K562 (cell line): Measurements from ENCODE around the gene UNC13A. TPM values are rescaled to one million over a fixed set of nuclear protein-coding genes. Genes with fewer than 3 reads are reported as not detected.
A peak's percentile ranks its signal among the peaks of the same experiment; 100 is the strongest.

Experiments used
- CREM ChIP-seq: IDR thresholded peaks from 2 replicates; pipeline ENCODE4 v1.6.1; 2014; ENCODE audit warnings: antibody characterized with exemption, low read depth
- E2F6 ChIP-seq, 2 experiments: IDR thresholded peaks; 2 replicates each; pipeline ENCODE4 v1.6.1; 2011; ENCODE audit warnings: borderline replicate concordance in 1 of 2, control low read depth in 1 of 2, low read depth in 1 of 2, low read length in 1 of 2, mild to moderate bottlenecking in 1 of 2, mixed read lengths in 1 of 2, moderate library complexity in 1 of 2; ENCODE audit not compliant: insufficient read depth in 1 of 2, insufficient read length in 1 of 2, poor library complexity in 1 of 2, severe bottlenecking in 1 of 2; ENCODE audit errors: extremely low read depth in 1 of 2
- ETV5 ChIP-seq: sonication (generic); formaldehyde crosslinking; IDR thresholded peaks from 2 replicates; pipeline ENCODE4 v1.4.0; 2020; ENCODE audit warnings: low read depth, mild to moderate bottlenecking, missing genetic modification reagents
- MCM3 ChIP-seq: fragments of 450-650 bp; IDR thresholded peaks from 2 replicates; pipeline ENCODE4 v1.6.1; 2016
- MYC ChIP-seq, 2 experiments: fragments of 250-450 bp in 1 of 2; sonication (Bioruptor Pico) in 1 of 2; IDR thresholded peaks; 2 replicates each; pipeline versions ENCODE4 v1.5.1 to v1.6.1; 2012 to 2021; ENCODE audit warnings: low read depth in 2 of 2, borderline replicate concordance in 1 of 2, improper control_type of control experiment in 1 of 2, low read length in 1 of 2, mild to moderate bottlenecking in 1 of 2, moderate library complexity in 1 of 2
- NFIX ChIP-seq: fragments of 250-450 bp; sonication (Bioruptor Pico); IDR thresholded peaks from 2 replicates; pipeline ENCODE4 v1.4.0; 2020; ENCODE audit warnings: low read depth, mild to moderate bottlenecking, moderate library complexity
- NFYB ChIP-seq: IDR thresholded peaks from 2 replicates; pipeline ENCODE4 v1.6.1; 2011; ENCODE audit warnings: mild to moderate bottlenecking, moderate library complexity; ENCODE audit not compliant: insufficient read length; ENCODE audit errors: extremely low read depth
- SIN3B ChIP-seq: fragments of 450-650 bp; IDR thresholded peaks from 2 replicates; pipeline ENCODE4 v1.6.1; 2017; ENCODE audit warnings: low read depth, mild to moderate bottlenecking, moderate library complexity
- SMAD4 ChIP-seq: fragments of 250-450 bp; sonication (Bioruptor Pico); conservative IDR thresholded peaks from 2 replicates; pipeline ENCODE4 v1.8.0; 2021; ENCODE audit warnings: inconsistent platforms, mild to moderate bottlenecking, moderate library complexity
- ZFP36 ChIP-seq: fragments of 150-350 bp; IDR thresholded peaks from 2 replicates; pipeline ENCODE4 v1.6.1; 2018; ENCODE audit warnings: low read length, low read depth; ENCODE audit not compliant: partially characterized antibody
- polyA plus RNA-seq, 8 experiments: library from polyadenylated mRNA; depleted of rRNA in 4 of 8; stranded (reverse) in 5 of 8; unstranded in 3 of 8; fragments of >200 nt; fragmentation: Nextera tagmentation in 2 of 8; fragmentation: Illumina TruSeq in 1 of 8; extraction: Ambion mirVana in 2 of 8; extraction: Trizol in 1 of 8; gene quantifications; 2 replicates each; pipeline versions ENCODE4 v1.2.1 to v1.2.3, GENCODE V29; 2011 to 2014; ENCODE audit warnings: inconsistent platforms in 1 of 8, missing spikeins in 1 of 8
- total RNA-seq, 7 experiments: library from RNA; depleted of rRNA in 6 of 7; stranded (reverse); fragments of >200 nt in 6 of 7; fragmentation: Illumina TruSeq in 2 of 7; extraction: Trizol in 2 of 7; gene quantifications; 2 replicates each; pipeline versions ENCODE4 v1.2.1 to v1.2.3, GENCODE V29; 2011 to 2021; ENCODE audit warnings: low replicate concordance in 1 of 7
- TF ChIP-seq, protein P1 (sequence below): IDR thresholded peaks from 2 replicates; pipeline ENCODE4 v1.6.1; 2011; ENCODE audit warnings: borderline replicate concordance, low read depth, mild to moderate bottlenecking, moderate library complexity, low read length; ENCODE audit not compliant: insufficient read depth, poor library complexity, severe bottlenecking
- TF ChIP-seq, protein P2 (sequence below): fragments of 450-650 bp; IDR thresholded peaks from 2 replicates; pipeline ENCODE4 v1.6.1; 2014; ENCODE audit warnings: low read depth, mild to moderate bottlenecking, moderate library complexity, borderline replicate concordance
- TF ChIP-seq, protein P3 (sequence below): fragments of 250-450 bp; sonication (Bioruptor Pico); IDR thresholded peaks from 2 replicates; pipeline ENCODE4 v1.8.0; 2022; ENCODE audit warnings: moderate library complexity, mild to moderate bottlenecking, inconsistent platforms

Gene UNC13A
- total and polyA plus RNA-seq, 9 of the 15 experiments (the other 6 are each of a cell fraction or from before 2014, with no cell fraction given), result 0.03 to 1.0 (median 0.25) TPM

DNA sequence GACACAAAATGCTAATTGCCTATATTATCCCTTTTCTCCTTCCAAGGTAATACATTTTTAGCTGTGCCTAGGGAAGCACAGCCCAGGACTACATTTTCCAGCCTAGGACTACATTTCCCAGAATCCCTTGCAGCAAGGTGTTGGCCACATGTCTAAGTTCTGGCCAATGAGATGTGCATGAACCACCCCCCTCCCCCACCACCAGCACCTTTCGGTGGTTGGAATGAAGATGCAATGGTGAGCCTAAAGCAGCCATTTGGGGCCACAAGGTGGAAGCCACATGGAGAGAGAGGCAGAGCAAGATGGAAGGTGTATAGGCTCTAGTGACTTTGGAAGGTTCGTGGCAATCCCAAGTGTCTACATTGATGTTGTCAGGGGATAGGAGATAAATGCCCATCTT is 16.2 kb downstream of the UNC13A start (continued):
- TF ChIP-seq, protein P1, sequence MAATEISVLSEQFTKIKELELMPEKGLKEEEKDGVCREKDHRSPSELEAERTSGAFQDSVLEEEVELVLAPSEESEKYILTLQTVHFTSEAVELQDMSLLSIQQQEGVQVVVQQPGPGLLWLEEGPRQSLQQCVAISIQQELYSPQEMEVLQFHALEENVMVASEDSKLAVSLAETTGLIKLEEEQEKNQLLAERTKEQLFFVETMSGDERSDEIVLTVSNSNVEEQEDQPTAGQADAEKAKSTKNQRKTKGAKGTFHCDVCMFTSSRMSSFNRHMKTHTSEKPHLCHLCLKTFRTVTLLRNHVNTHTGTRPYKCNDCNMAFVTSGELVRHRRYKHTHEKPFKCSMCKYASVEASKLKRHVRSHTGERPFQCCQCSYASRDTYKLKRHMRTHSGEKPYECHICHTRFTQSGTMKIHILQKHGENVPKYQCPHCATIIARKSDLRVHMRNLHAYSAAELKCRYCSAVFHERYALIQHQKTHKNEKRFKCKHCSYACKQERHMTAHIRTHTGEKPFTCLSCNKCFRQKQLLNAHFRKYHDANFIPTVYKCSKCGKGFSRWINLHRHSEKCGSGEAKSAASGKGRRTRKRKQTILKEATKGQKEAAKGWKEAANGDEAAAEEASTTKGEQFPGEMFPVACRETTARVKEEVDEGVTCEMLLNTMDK, result no peak
- TF ChIP-seq SMAD4 (CRISPR knock-in tag) (no peak), MYC (IDR thresholded peaks at IDR 0.05; ENCODE audit: low read depth, low read length) (peak; percentile 26; the same call in 1 of the 2 replicates), MYC (CRISPR knock-in tag; IDR thresholded peaks at IDR 0.05; ENCODE audit: borderline replicate concordance, low read depth) (no peak), SIN3B (no peak), E2F6 (IDR thresholded peaks at IDR 0.05; ENCODE audit: borderline replicate concordance in 1 of 2, extremely low read depth in 1 of 2, insufficient read depth in 1 of 2, insufficient read length in 1 of 2, low read depth in 1 of 2, low read length in 1 of 2, poor library complexity in 1 of 2, severe bottlenecking in 1 of 2) (peak in 1 of 2 experiments; percentile 29), ZFP36 (peak; percentile 12), MCM3 (no peak), CREM (peak; percentile 63), NFYB (peak; percentile 92), ETV5 (CRISPR knock-in tag) (no peak), NFIX (no peak)
- TF ChIP-seq, protein P2, sequence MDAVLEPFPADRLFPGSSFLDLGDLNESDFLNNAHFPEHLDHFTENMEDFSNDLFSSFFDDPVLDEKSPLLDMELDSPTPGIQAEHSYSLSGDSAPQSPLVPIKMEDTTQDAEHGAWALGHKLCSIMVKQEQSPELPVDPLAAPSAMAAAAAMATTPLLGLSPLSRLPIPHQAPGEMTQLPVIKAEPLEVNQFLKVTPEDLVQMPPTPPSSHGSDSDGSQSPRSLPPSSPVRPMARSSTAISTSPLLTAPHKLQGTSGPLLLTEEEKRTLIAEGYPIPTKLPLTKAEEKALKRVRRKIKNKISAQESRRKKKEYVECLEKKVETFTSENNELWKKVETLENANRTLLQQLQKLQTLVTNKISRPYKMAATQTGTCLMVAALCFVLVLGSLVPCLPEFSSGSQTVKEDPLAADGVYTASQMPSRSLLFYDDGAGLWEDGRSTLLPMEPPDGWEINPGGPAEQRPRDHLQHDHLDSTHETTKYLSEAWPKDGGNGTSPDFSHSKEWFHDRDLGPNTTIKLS, result peak; percentile 36; the same call in 1 of the 2 replicates
- TF ChIP-seq, protein P3, sequence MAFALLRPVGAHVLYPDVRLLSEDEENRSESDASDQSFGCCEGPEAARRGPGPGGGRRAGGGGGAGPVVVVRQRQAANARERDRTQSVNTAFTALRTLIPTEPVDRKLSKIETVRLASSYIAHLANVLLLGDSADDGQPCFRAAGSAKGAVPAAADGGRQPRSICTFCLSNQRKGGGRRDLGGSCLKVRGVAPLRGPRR (CRISPR knock-in tag), result no peak
